ENCODE measurements around the gene SYT7. TPM values are rescaled to one million over a fixed set of nuclear protein-coding genes. Genes with fewer than 3 reads are reported as not detected.
A peak's percentile ranks its signal among the peaks of the same experiment; 100 is the strongest.

The SYT7 gene, protein sequence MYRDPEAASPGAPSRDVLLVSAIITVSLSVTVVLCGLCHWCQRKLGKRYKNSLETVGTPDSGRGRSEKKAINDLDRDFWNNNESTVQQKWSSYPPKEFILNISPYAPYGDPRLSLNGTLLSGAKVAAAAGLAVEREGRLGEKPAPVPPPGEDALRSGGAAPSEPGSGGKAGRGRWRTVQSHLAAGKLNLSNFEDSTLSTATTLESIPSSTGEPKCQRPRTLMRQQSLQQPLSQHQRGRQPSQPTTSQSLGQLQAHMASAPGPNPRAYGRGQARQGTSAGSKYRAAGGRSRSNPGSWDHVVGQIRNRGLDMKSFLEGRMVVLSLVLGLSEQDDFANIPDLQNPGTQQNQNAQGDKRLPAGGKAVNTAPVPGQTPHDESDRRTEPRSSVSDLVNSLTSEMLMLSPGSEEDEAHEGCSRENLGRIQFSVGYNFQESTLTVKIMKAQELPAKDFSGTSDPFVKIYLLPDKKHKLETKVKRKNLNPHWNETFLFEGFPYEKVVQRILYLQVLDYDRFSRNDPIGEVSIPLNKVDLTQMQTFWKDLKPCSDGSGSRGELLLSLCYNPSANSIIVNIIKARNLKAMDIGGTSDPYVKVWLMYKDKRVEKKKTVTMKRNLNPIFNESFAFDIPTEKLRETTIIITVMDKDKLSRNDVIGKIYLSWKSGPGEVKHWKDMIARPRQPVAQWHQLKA
- total RNA-seq (2014; rRNA removed; shearing (Covaris generic)) = 0.29 and 0.48 TPM in 2 replicates

DNA sequence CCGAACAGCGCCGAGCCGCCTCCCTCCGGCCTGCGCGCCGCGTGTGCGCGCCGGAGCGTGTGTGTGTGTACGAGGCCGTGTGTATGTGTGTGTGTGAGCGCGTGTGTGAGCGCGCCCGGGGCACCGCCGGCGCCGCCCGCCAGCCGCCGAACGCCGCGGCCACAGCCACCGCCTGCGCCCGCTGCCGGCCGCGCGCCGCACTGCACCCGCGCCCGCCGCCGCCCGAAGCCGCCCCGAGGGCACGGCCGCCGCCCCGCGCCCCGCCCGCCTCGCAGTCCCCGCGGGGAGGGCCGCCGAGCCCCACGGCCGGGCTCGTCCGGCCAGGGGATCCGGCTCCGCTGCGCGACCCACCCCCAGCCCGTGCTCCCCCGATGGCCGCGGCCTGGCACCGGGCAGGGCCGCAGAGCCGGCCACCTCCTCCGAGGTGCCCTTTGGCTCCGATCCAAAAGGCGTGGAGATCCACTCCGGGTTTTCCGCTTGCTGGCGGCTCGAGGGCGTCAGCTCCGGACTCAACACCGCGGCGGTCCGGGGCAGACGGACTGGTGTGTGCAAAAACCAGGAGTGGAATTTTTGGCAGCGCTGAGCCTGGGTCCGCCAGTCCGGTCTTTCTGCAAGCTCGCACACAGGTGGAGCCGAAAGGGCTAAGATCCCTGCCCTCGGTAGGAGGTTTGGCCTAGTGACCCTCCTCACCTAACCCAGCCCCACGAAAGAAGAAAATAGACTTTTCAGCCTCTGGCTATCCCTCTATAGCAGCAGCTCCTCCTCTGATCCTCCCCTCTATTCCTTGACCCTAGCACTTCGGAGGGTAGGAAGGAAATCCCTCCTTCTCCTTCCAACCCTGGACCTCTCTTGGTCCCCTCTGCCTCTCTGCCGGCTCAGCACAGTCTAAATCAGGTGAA lies at the start of gene SYT7:
TSS of gene SYT7 (minus strand) at position 47 of the 899 bp plus-strand sequence. CDS start 256 bp downstream, outside the sequence.
- DNase-seq (ENCODE audit: low read depth) = peak; percentile 94

DNA sequence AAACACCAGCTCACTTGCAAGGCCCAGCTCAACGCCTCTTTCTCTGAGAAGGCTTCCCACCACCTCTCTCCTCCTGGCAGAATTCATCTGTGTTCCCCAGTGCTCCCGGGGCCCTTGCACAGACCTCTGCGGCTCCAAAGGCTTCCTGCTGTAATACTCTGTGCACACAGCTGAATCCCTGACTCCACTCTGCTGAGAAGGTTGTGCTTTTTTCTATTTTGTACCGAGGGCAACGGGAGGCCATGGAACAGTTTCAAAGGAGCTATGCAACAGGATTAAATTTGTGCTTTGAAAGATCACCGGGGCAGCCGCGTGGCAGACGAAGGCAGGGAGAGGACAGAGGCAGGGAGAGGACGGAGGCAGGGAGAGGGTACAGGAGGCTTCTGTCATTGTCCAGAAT lies 49.2 kb upstream of the SYT7 start:
- DNase-seq (ENCODE audit: low read depth) = no peak

DNA sequence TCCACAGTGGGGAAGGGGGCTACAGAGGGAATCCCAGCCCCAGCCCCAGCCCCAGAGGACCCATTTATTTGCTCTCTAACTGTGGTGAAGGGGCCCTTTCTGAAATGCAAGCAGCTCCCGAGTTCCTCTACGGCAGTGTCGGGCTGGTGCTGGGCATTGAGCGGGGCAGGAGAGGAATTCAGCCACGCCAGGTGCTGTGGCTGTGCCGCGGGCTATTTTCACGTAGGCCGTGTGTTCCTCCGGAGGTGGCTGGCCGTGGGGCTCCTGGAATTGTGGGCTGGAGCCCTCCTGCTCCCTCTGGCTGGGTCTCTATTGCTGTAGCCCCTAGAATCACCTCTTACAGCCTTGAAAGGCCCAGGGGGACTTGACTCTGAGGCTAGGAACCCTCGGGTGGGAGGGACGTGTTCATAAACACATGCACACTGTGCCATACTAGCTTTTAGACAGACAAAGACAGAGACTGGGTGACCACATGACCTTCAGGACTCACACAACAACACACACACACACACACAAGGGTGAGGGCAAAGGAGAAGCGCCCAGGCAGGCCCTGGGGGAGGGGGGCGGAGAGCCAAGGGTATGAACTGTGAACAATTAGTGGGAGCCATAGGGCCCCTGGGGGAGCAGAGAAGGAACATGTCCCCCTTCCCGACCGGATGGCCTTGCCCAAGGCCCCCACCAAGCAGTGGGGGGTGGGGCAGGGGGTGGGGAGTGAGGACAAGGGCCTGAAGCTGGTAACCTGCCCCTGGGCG lies 48.4 kb upstream of the SYT7 start:
- DNase-seq (ENCODE audit: low read depth) = no peak

DNA sequence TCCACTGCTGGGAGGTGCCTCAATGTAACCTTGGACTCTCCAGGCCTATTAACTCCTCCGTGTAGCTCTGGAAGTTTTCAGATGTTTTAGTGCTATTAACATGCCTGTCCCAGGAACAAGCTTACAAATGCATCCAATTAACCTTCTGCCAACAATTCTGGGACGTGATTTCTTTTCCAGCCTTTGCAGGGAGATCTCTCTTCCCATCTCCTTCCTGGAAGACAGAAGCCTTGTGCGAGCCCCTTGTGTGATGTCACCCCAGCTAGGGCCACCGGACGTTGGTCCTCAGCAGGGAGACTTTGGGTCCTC lies 47.7 kb upstream of the SYT7 start:
- DNase-seq (ENCODE audit: low read depth) = no peak

DNA sequence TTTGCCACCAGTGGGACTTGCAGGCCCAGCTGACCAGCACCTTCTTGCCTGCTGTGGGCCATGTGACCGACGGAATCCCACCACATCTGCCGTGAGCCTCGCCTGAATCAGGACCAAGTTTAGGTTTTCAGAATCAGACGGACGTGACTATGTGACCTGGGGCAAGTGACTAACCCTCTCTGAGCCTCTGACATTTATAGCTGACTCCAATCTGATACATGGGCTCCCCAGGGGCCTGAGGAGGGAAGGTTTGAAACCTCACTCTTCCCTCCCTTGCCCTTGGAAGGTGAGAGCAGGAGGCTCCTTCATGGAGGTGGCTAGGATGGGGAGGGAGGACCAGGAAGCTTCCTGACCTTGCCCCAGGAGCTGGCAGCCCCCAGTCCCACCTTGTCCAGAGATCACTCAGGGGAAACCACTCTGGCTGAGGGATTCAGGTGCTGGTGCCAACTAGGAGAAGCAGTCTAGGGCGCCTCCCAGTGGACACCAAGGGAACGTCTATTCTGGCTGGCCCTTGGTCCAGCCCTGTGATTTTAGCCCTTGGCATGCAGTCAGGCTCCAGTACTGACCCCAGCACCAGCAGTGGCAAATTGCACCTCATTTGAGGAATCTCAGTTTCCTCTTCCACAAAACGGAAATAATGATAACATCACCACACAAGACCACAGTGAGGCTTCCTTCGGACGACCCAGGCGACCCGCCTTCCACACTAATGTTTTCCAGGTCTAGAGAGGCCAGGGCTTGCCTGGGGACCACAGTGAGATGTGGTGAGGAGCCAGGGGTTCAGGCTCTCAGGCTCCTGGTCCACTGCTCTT lies 47.2 kb upstream of the SYT7 start:
- peak; percentile 56 for DNase-seq (ENCODE audit: low read depth)

DNA sequence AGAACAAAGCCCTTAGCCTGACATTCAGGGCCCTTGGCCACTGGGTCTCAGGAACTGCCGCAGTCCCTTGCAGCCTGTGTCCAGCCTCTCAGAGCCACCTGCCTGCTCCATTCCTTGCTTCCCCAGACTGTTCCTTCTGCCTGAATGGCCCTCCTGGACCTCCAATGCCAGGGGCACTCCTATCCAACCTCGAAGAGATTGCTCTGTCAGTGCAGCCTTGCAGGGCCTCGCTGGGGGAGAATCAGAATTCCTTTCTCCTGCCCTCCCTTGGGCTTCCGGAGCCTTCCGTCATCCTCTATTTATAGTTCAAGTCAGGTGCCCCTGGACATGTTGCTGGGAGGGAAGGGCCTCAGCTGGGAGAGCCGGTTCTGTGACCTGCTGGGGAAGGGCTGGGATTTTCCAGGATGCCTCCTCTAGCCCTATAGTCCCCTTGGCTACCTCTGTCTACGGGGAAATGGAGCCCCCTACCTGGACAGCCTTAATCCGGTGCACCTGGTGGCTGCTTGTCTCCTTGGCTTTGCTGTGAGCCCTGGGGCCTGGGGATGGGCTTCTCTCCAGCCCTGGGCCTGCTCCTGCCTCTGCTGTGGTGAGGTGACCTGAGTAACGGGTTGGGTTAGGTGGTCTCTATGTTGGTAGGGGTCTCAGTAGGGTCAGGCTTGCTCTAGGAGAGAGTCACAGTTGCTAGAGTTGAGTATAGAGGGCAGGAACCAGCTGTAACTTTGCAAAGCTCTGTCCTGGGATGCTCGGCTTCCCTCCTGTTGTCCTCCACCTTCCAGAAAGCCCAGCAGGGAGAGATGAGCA lies 45.9 kb upstream of the SYT7 start:
- peak; percentile 44 for DNase-seq (ENCODE audit: low read depth)

DNA sequence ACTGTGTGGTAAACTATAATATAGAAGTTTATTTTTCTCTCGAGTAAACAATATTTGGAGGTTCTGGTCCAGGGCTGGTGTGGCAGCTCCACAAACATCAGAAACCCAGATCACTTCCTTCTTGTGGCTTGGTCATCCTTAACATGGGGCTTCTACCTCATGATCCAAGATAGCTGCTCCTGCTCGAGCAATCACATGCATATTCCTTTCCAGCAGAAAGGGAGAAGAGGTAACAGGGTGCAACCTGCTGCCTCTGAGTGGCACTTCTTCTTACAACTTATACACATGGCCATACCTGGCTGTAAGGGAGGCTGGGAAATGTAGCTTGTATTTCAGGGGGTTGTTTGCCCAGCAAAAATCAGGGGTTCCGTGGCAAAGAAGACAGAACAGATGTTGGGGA lies 44.6 kb upstream of the SYT7 start:
- no peak for DNase-seq (ENCODE audit: low read depth)

DNA sequence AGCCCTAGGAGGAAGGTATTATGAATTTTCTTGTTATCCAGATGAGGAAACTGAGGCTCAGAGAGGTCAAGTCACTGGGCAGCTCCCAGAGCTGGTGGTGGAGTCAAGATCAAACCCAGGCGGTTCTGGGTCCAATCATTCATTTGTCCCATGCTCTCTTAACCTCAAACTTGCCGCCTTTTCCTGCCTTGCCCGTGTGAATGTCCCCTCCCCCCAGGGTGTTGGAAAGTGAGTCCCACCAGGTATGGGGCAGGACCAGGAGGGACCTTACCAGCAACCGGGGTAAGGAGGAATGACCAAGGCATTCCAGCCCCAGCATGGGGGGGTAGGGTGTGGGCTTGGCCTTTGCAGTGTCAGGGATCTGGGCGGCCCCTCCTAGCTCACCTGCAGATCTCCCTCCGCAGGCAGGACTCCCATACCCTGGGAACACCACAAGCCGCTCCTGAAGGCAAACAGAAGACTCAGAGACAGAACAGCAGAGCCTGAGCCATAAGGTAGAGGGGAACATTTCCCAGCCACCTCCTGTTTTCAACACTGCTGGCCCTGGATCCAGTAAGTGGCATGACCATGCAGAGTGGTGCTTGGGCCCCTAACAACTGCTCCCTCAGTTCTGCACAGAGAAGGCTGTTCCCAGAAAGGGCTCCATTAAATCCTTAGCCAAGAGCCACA lies 41.2 kb upstream of the SYT7 start:
- DNase-seq (ENCODE audit: low read depth) = no peak

DNA sequence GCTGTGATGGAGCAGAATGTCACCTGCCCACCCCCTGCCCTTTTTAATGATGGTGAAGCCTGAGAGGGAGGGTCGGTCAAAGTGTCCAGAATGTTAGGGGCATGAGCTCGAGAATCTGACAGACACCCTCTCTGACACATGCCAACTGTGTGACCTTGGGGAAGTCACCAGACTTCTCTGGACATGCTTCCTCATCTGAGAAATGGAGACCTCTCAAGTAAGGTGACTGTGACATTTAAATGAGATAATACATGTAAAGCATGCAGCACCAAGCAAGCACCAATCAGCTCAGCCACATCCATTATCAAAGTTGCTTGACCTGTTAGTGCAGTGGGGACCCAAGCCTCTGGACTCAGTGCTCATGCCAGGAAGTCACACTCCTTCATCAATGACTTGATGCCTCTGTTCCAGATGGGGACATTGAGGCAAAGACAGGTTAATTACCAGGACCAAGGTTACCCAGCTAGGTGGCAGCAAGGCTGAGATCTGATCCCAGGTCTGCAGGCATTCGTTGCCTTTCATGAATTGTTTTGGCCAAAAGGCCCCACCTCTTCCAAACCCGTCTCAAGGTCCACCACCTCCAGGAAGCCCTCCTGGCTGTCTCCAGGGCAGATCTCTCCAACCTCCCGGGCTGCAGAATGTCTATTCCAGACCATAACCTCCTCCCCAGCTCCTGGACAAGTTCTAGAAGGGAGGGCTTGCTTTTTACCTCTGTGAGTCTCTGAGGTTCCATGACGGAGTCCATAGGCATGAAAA lies 38.8 kb upstream of the SYT7 start:
- no peak for DNase-seq (ENCODE audit: low read depth)

DNA sequence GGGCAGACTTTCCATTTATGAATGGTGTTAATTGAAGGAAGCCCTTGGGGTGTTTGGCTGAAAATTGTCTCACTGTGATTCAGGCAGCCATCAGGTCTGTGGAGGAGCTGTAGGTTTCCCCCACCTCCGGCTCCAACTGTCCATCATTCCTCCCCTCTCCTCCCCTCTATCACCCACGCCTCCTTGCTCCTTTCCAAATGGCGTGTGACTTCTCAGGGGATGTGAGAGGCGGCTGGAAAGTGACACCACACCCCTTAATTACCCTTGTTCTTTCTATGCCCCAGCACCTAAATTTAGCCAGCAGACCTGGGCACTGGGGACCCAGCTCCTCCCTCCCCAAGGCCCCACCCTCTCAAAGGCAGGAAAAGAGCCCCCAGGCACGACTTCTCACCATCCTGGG lies 38.1 kb upstream of the SYT7 start:
- DNase-seq (ENCODE audit: low read depth) = no peak

DNA sequence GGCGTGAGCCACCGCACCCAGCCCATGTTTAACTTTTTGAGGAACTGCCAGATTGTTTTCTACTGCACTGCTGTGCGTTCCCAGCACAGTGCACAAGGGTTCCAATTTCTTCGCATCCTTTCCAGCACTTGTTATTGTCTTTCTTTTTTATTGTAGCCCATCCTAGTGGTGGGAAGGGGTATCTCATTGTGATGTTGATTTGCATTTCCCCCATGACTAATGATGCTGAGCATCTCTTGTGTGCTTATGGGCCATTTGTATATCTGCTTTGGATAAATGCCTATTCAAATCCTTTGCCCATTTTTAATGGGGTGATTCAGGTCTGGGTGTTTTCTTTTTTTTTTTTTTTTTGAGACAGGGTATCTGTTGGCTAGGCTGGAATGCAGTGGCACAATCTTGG lies 36.6 kb upstream of the SYT7 start:
- peak; percentile 13 for DNase-seq (ENCODE audit: low read depth)

DNA sequence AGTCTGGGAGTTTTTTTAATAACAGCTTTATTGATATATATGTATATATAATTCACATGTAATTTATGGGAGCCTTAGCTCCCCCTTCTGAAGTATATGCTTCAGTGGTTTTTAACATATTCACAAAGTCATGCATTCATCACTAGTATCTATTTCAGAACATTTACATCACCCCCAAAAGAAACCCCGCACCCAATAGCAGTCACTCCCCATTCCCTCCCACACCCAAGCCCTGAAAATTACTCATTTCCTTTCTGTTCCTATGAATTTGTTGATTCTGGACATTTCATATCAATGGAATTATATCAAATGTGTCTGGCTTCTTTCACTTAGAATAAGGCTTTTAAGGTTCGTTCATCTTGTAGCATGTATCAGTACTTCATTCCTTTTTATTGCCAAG lies 35.6 kb upstream of the SYT7 start:
- no peak for DNase-seq (ENCODE audit: low read depth)

DNA sequence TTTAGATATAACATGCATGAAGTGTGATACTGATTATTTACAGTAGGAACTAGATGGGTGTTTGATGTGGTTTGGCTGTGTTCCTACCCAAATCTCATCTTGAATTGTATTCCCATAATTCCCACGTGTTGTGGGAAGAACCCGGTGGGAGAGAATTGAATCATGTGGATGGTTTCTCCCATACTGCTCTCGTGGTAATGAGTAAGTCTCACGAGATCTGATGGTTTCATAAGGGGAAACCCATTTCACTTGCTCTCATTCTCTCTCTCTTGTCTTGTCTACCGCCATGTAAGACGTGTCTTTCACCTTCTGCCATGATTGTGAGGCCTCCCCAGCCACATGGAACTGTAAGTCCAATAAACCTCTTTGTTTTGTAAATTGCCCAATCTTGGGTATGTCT lies 33.9 kb upstream of the SYT7 start:
- DNase-seq (ENCODE audit: low read depth) = peak; percentile 79

DNA sequence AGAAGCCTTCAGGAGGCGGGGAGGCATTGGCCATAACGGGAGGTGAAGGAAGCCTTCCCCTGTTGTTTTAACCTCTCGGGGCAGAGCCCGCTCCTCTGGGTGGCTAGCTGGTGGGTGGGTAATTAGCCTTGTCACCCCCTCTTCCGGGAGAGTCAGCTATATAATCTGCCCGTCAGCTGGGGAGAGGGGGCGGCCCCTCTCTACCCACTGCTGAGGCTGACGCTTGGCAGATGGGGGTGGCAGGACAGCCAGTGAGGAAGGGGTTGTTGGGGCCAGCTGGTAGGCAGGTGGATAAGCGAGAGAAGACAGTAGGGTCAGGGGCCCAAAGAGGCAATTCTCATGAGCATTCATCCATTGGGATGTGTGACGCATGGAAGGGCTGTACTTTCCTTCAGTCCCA lies 33.0 kb upstream of the SYT7 start:
- DNase-seq (ENCODE audit: low read depth) = no peak

DNA sequence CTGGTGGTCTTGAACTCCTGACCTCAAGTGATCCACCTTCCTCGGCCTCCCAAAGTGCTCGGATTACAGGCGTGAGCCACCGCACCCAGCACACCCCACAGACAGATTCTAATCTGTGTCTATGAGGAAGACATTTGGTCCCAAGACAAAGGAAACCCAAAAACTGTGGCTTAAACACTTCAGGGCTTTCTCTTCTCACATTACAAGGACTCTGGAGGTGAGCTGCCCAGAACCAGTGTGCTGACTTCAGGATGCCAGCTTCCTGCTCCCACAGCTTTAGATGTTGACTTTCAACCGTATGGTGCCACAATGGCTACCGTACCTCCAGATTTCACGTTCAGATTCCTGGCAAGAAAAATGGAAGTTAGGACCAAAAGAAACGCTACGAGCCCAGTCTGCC lies 32.2 kb upstream of the SYT7 start:
- no peak for DNase-seq (ENCODE audit: low read depth)

DNA sequence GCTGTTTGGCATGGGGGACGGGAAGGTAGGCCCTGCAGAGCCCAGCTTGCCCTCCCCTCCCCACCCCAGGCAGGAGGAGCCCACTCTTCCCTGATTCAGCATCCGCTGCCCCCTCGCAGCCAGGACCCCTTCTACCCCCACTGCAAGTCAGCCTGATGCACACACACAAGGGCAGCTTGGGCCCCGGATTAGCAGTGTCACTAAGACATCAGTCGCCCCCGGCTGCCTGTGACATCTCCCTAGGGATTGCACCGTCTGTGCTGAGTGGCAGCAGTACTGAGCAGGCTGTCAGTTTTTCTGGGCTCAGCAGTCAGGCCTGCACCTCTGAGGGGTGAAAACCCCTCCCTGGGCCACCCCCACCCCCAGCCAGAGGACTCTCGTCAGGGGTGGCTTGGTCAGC lies 30.4 kb upstream of the SYT7 start:
- DNase-seq (ENCODE audit: low read depth) = no peak

DNA sequence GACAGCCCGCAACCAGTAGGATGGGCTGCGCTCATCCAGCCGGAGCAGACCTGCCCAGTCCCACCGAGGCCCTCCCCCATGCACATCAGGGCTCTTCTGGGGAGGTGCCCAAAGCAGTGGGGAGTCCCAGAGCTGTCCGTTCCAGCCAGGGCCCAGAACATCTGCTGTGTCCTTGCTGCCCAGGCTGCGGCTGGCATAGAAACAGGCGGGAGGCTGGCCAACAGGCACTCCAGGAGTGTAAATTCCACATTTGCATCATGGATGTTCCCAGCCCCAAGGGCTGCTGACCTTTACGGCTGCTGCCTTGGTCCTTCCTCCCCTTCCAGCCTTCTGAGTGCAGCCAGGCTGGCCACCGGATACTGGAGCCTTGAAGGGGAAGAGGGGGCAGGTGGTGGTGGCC lies 30.0 kb upstream of the SYT7 start:
- DNase-seq (ENCODE audit: low read depth) = peak; percentile 37

DNA sequence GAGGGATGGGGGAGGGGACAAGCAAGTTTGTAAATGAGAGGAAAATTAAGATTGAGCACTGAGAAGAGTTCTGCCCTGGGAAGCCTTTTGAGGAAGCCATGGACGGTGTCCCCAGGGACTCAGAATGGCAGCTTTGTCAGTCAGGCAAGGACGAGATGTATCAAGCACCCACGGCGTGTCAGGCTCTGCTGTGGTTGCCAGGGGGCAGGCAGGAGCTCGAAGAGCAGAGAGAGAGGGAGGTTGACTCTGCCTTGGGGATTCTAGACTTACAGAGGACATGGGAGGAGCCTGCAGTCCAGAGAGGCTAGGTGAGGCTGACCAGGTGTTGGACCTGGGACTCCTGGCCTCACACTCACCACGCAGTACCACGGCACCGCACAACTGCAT lies 29.1 kb upstream of the SYT7 start:
- DNase-seq (ENCODE audit: low read depth) = no peak
